Kasumi-1 (cell line): ENCODE measurements around the gene SETD9.

Experiments
- DNase-seq, 2 experiments: peaks; one replicate each; lab custom pipeline; 2025; lab: John Stamatoyannopoulos, UW

SETD9 gene, protein sequence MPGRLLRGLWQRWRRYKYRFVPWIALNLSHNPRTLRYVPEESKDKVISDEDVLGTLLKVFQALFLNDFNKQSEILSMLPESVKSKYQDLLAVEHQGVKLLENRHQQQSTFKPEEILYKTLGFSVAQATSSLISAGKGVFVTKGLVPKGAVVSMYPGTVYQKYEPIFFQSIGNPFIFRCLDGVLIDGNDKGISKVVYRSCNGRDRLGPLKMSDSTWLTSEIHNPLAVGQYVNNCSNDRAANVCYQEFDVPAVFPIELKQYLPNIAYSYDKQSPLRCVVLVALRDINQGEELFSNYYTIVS

GRCh38 chr5:56909294-56910209 is at the start of gene SETD9:
SETD9 (plus strand) TSS chr5:56909596; CDS start chr5:56909646, 50 bp downstream.
- peak; percentile 92 to 93 for DNase-seq

DNA sequence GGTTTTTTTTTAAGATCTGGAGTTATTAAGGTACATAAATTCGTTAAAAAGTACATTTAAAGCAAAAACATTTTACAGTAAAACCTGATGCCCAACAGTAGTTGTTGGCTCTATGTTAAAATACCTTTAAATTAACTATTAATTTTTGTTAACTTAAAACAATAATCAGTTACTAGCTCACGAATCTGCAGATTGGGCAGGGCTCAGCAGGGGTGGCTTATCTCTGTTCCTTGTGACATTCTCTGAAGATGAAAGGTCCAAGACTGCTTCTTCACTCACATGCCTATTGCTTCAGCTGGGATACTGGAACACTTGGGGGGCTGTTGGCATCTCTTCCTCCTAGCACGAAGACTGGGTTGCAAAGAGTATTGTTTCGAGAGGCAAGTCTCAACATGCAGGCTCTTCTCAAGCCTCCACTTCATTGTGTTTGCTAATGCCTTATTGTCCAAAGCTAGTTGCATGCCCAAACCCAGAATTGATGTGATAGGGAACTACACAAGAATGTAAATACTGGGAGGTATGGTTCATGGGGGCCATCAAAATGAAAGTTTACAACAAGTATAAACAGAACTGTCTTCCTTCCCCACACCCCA is 47.4 kb upstream of the SETD9 start:
- no peak for DNase-seq

DNA sequence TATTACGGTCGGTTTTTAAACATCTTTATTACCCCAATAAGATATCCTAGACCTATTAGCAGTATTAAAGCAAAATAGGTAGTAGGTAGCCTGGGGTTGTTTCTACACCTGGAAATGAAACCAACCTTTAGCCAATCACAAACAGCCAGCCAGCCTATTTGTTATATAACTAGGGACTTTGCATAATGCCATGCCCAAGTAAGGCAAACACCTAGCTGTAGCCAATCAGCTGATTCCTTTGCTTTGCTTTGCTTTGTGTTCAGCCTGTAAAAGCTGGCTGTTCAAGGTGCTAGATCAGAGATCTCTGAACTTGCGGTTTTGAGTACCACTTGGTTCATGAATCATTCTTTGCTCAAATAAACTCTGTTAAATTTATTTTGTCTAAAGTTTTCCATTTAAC is 46.5 kb upstream of the SETD9 start:
- no peak for DNase-seq

DNA sequence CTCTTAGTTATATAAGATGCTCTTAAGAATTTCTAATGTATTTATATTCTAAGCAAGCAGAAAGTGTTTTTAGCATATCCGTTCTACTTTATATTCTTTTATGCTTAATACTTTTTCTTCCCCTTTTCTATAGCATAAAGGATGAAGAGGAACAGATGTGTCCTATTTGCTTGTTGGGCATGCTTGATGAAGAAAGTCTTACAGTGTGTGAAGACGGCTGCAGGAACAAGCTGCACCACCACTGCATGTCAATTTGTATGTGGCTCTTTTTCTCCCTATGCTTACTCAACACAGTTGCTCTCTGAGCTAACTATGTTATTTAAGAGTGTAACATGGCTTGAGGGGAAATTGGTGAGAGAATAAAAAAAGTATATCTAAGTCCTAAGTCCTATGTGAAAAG is 37.6 kb upstream of the SETD9 start:
- DNase-seq = no peak

DNA sequence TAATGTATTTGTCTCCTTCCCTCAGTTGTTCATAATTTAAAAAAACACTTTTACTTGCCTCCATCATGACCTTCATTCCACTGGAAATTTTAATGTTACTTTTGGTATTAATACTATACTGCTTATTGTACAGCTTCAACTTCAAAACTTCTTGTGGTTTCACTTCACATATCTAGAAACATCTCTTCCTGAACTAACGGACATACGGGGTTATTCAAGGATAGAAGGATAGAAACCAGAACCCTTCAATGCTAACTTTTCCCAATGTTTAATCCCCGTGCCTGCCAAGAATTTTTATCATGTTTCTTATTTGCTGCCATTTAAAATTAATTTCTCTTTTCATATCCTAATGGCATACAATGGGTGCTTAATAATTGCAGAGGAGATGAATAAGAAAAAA is 36.3 kb upstream of the SETD9 start:
- no peak for DNase-seq

GRCh38 chr5:56876327-56876726 is 33.1 kb upstream of the SETD9 start:
- no peak for DNase-seq

DNA sequence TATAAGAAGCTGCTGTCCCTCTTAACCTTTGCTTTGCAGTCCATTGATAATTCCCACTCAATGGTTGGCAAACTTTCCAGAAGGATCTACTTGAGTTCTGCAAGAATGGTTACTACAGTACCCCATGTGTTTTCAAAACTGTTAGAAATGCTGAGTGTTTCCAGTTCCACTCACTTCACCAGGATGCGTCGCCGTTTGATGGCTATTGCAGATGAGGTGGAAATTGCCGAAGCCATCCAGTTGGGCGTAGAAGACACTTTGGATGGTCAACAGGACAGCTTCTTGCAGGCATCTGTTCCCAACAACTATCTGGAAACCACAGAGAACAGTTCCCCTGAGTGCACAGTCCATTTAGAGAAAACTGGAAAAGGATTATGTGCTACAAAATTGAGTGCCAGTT is 27.8 kb upstream of the SETD9 start:
- no peak for DNase-seq

GRCh38 chr5:56893251-56893951 is 16.0 kb upstream of the SETD9 start:
- no peak for DNase-seq

DNA sequence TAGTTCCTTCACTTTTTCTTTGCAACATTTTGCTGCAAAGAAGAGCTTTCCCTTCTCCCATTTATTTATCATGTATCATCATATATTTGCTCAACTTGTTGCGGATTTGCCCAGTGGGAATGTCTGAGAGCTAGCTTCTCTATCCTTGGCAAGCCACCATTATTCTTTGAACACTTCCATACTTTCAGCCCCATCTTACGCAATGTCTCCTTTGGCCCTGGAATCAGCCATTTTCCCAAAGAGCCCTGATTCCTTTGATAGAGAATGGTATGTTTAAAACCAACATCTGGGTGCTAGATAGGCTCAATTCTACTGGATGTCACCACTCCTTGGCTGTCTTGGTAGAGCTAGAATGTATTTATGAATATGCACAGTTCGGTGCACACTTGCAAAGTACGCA is 12.6 kb upstream of the SETD9 start:
- no peak for DNase-seq

DNA sequence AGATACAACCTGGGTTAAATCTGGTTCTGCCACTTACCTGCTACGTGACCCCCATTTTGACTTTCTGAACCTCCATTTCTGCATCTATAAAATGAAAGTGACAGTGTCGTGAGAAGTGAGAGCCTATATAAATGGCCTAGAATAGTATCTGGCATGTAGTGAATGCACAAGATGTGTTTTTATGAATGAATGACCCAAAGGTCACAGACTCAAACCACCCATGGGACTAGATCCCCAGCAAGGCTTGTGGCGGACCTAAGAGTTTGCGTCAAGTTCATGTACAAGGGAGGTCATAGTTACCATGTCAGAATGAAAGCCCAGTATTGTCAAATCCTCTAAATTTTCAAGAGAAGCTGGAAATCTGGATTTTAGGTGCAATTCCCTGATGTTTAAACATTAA is 11.2 kb upstream of the SETD9 start:
- DNase-seq = no peak

- DNase-seq = peak; percentile 62 to 73
Measured at GRCh38 chr5:56900395-56900794, 9.0 kb upstream of the SETD9 start.

- peak; percentile 73 to 83 for DNase-seq
Measured at GRCh38 chr5:56900858-56901578, 8.4 kb upstream of the SETD9 start.

DNA sequence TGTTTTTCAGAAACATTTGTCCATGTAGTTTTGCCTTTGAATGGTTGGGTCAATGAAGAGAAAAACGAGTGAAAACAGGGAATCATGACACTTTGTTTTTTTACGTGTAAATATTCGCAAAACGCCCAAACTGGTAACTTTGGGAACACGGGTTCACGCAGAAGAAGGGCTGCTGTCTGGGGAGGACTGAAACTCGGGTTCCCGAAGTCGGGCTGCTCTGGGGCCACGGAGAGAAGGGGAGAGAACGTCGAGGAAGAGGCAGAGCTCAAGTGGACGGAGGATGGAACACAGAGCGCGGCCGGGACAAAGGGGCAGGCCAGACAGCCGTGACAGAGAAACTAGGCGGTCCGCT is 478 bp upstream of the SETD9 start:
- DNase-seq = peak; percentile 85

GRCh38 chr5:56910210-56910965 is 992 bp downstream of the SETD9 start:
- DNase-seq = peak; percentile 91 to 92

DNA sequence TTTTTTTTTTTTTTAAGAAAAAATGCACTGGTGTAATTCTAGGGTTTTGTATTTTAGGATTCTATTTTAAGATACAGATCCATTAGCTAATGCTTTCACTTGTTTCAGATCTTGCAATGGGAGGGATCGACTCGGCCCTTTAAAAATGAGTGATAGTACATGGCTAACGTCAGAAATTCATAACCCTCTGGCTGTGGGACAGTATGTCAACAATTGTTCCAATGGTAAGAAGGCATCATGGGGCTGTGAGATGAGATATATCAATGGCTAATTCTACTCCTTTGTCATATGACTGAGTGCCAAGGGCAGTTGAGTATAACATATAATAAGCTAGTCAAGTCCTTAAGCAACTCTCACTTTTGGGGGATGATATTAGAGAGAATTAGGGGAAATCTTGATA is 4.4 kb downstream of the SETD9 start:
- DNase-seq = no peak

DNA sequence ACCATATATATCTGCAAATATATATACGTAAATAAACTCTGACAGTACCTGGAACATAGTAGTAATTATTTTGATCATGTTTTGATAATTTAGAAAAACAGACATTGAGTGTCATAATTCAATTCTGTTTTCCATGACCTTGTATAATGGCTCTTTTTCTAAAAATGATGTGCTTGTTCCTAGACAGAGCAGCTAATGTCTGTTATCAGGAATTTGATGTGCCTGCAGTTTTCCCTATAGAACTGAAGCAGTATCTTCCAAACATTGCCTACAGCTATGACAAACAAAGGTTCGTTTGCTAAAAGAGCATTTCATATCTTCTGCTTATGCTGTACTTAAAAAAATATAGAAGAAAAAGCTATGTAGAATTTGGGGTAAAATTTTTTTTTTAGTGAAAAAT is 5.3 kb downstream of the SETD9 start:
- DNase-seq = no peak

- DNase-seq = no peak
Measured at GRCh38 chr5:56917534-56917933, 8.1 kb downstream of the SETD9 start.

DNA sequence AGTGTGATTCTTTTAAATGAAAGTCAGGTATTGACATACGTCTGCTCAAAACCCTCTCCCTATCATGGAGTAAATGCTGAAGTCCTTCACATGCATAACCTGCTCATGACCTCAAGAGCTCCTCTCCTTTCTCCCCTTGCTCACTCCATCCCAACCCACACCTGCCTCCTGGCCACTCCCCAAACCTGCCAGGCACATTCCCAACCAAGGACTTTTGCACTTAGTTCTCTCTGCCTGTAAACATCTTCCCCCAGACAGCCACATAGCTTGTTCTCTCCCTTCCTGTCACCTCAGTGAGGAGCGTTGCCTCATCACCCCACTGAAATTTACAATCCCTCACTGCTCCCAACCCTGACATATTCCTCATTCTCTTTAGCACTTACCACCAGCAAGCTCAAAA is 8.7 kb downstream of the SETD9 start:
- no peak for DNase-seq

DNA sequence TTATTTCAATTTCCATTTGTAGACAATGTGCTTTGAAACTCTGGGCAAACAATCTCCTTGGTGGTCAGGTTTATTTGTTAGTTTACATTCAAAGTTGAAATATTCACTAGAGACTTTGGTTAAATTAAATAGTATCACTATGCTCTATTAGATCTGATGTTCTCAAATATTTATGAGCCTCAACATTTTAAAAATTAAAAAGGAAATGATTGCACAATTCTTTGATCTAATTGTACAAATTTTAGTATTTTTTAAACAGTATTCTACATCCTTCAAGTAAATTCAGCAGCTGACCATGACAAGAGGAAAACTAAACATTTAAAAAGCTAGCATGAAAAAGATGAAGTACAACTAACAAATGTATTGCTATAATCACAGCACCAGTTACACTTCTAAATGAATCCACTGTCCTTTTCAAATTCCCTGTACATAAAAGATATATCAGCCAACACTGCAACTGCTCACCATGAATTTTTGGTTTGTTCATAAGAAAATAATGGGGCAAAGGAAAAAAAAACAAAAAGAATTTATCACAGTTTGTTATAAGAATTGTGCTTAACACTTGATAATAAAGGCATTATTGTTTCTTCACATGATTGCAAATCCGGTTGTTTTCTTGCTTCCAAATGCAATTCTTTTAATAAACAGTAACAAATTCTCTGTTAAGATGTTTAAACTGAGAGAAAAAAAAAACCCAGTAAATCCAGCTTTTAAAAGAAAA is 10.7 kb downstream of the SETD9 start:
- no peak for DNase-seq

DNA sequence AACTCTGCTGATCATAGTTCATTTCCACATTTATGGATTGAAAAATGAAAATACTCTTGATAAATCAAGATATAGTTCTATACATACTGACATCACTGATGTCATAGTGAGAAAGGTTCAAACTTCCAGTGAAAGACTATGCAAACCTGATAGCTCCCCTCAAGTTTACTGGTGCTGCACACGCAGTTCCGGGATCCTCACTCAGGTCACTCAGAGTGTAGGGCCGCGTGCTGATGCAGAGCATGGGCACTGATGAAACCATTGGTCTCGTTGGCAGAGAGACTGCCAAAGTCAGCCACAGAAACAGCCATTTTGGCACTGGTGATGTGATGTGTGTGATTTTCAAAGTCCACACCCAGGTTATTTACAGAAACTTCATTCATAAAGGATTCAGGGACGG is 13.5 kb downstream of the SETD9 start:
- DNase-seq = no peak
